Measurements from ENCODE around the gene USP25.
A peak's percentile ranks its signal among the peaks of the same experiment; 100 is the strongest.

USP25 gene

DNA sequence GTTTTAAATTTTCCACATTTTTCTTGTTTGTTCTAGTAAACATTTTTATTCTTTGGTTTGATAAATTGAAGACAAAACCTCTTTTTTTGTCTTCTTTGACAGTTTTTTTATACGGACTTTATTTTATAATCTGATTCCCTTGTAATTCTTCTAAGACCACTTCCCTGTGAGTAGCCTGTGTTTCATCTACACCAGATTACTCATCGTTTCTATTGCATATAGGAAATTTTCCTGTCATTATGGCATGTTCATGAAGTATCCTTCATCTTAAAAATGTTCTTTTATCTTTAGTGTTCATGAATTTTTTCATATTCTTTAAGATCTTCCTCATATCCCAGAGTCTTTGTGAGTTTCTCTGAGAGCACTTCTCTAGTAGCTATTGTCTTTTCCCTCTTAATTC, 109.8 kb downstream of the USP25 start:
- Histone ChIP-seq H3K9me3 (ENCODE audit: insufficient read depth, low read depth, low read length) (no peaks in the 10 kb centered on the region), H3K27ac (ENCODE audit: low read depth, low read length) (no peak overlapping the region), H2AFZ (ENCODE audit: insufficient read depth, low read length, poor library complexity) (no peak overlapping the region), H2BK5ac (ENCODE audit: low read depth, low read length, poor library complexity) (no peak overlapping the region), H3K23ac (ENCODE audit: low read length) (no peak overlapping the region), H4K8ac (ENCODE audit: low read depth, low read length) (no peak overlapping the region), H3K9ac (ENCODE audit: low read length) (no peak overlapping the region), H3K4me2 (ENCODE audit: low read length) (no peak overlapping the region), H3K4me1 (ENCODE audit: control insufficient read depth in 1 of 2, insufficient read depth in 2 of 2, low read length in 2 of 2) (peaks cover 0 to 3% of the 10 kb centered on the region in 2 experiments), H3K14ac (ENCODE audit: low read length) (no peak overlapping the region), H3K79me2 (ENCODE audit: control insufficient read depth, insufficient read depth, low read length, poor library complexity) (no peaks in the 10 kb centered on the region), H3K36me3 (ENCODE audit: control insufficient read depth in 1 of 2, insufficient read depth in 2 of 2, low read length in 2 of 2) (peaks cover 2 to 3% of the 10 kb centered on the region in 2 experiments), H2BK120ac (ENCODE audit: insufficient read depth, low read length, poor library complexity) (no peak overlapping the region), H3K79me1 (ENCODE audit: low read length) (no peaks in the 10 kb centered on the region), H3K4me3 (ENCODE audit: low read depth, low read length) (no peak overlapping the region), H2BK12ac (ENCODE audit: low read length) (no peak overlapping the region), H3K27me3 (ENCODE audit: insufficient read depth, low read length) (no peaks in the 10 kb centered on the region), H4K91ac (ENCODE audit: low read depth, low read length) (no peak overlapping the region), H3K4ac (ENCODE audit: low read depth, low read length) (no peak overlapping the region), H4K12ac (ENCODE audit: low read depth, low read length) (no peak overlapping the region), H2AK5ac (ENCODE audit: low read length) (no peak overlapping the region), H3K18ac (ENCODE audit: low read length) (no peak overlapping the region)
- no CpG with 5 or more reads among the region's 2 CpGs for WGBS (ENCODE audit: extremely low coverage, insufficient coverage, insufficient read length)
- DNase-seq = peak in 1 of 2 donors; percentile 51

DNA sequence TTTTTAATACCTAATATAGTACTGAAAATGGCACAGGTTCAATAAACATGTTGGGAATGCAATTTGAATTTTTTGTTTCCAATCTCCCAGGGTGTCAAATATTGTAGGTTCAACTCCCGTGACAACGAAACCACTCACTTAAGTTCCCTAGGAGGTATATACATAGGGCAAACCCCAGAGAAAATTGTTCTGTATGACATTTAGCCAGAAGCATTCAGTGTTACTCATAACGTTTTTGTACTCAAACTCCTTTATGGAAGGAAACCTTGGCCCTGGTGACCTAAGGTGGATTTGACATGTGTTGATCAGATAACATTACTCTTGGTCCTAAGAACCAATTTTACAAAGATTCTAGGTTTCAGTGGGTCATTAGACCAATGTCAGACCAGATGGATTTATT, 110.6 kb downstream of the USP25 start:
- Histone ChIP-seq H4K8ac (ENCODE audit: low read depth, low read length) (no peak overlapping the region), H3K14ac (ENCODE audit: low read length) (no peak overlapping the region), H3K27ac (ENCODE audit: low read depth, low read length) (no peak overlapping the region), H2BK12ac (ENCODE audit: low read length) (no peak overlapping the region), H3K36me3 (ENCODE audit: control insufficient read depth in 1 of 2, insufficient read depth in 2 of 2, low read length in 2 of 2) (peaks cover 2 to 3% of the 10 kb centered on the region in 2 experiments), H2BK5ac (ENCODE audit: low read depth, low read length, poor library complexity) (no peak overlapping the region), H4K12ac (ENCODE audit: low read depth, low read length) (no peak overlapping the region), H3K9ac (ENCODE audit: low read length) (no peak overlapping the region), H2BK120ac (ENCODE audit: insufficient read depth, low read length, poor library complexity) (no peak overlapping the region), H2AFZ (ENCODE audit: insufficient read depth, low read length, poor library complexity) (no peak overlapping the region), H4K91ac (ENCODE audit: low read depth, low read length) (no peak overlapping the region), H3K9me3 (ENCODE audit: insufficient read depth, low read depth, low read length) (no peaks in the 10 kb centered on the region), H3K23ac (ENCODE audit: low read length) (no peak overlapping the region), H3K79me1 (ENCODE audit: low read length) (no peaks in the 10 kb centered on the region), H3K4me1 (ENCODE audit: control insufficient read depth in 1 of 2, insufficient read depth in 2 of 2, low read length in 2 of 2) (peaks cover 0 to 3% of the 10 kb centered on the region in 2 experiments), H2AK5ac (ENCODE audit: low read length) (no peak overlapping the region), H3K27me3 (ENCODE audit: insufficient read depth, low read length) (no peaks in the 10 kb centered on the region), H3K4me3 (ENCODE audit: low read depth, low read length) (no peak overlapping the region), H3K79me2 (ENCODE audit: control insufficient read depth, insufficient read depth, low read length, poor library complexity) (no peaks in the 10 kb centered on the region), H3K4ac (ENCODE audit: low read depth, low read length) (no peak overlapping the region), H3K18ac (ENCODE audit: low read length) (no peak overlapping the region), H3K4me2 (ENCODE audit: low read length) (no peak overlapping the region)
- peak; percentile 24 to 60 for DNase-seq
- no CpG with 5 or more reads among the region's 3 CpGs for WGBS (ENCODE audit: extremely low coverage, insufficient coverage, insufficient read length)

DNA sequence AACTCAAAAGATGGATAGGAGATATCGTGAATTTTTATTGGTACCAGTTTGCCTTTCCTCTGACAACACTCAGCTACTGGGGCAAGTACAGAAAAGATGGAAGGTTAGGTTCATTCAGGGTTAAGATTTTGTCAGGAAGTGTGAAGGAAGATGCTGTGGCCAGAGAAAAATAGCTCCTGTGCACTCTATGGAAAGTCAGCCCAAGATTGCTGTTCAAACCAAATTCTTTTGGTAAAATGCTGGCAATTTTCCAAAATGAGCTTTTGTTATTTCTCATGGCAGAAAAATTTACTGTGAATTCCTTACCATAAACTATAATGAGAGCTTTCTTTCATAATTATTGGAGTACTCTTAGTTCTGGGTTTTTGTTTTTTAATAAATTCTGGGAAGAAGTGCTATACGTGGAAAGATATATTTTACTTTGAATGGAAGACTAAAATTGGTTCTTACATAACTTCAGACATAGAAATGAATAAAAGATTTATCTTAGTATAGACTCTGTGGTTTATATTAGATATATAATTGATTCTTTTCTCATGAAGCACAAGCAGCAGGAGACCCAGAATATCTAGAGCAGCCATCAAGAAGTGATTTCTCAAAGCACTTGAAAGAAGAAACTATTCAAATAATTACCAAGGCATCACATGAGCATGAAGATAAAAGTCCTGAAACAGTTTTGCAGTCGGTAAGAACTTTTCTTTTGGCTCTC, 112.2 kb downstream of the USP25 start:
- no peak overlapping the region for H3K18ac ChIP-seq (ENCODE audit: low read length)
- H2AK5ac ChIP-seq (ENCODE audit: low read length) = no peak overlapping the region
- peaks cover 0 to 3% of the 10 kb centered on the region in 2 experiments for H3K4me1 ChIP-seq (ENCODE audit: control insufficient read depth in 1 of 2, insufficient read depth in 2 of 2, low read length in 2 of 2)
- no peak overlapping the region for H4K8ac ChIP-seq (ENCODE audit: low read depth, low read length)
- no peak overlapping the region for H3K9ac ChIP-seq (ENCODE audit: low read length)
- H4K12ac ChIP-seq (ENCODE audit: low read depth, low read length) = no peak overlapping the region
- DNase-seq = peak in 1 of 2 donors; percentile 56
- no peak overlapping the region for H3K4me2 ChIP-seq (ENCODE audit: low read length)
- no peaks in the 10 kb centered on the region for H3K79me2 ChIP-seq (ENCODE audit: control insufficient read depth, insufficient read depth, low read length, poor library complexity)
- H2AFZ ChIP-seq (ENCODE audit: insufficient read depth, low read length, poor library complexity) = no peak overlapping the region
- no peaks in the 10 kb centered on the region for H3K9me3 ChIP-seq (ENCODE audit: insufficient read depth, low read depth, low read length)
- H2BK5ac ChIP-seq (ENCODE audit: low read depth, low read length, poor library complexity) = no peak overlapping the region
- H3K36me3 ChIP-seq (ENCODE audit: control insufficient read depth in 1 of 2, insufficient read depth in 2 of 2, low read length in 2 of 2) = peaks cover 2 to 3% of the 10 kb centered on the region in 2 experiments
- H3K79me1 ChIP-seq (ENCODE audit: low read length) = no peaks in the 10 kb centered on the region
- H2BK12ac ChIP-seq (ENCODE audit: low read length) = no peak overlapping the region
- no peak overlapping the region for H4K91ac ChIP-seq (ENCODE audit: low read depth, low read length)
- no peaks in the 10 kb centered on the region for H3K27me3 ChIP-seq (ENCODE audit: insufficient read depth, low read length)
- no peak overlapping the region for H3K14ac ChIP-seq (ENCODE audit: low read length)
- no peak overlapping the region for H3K23ac ChIP-seq (ENCODE audit: low read length)
- WGBS (ENCODE audit: extremely low coverage, insufficient coverage, insufficient read length) = no CpG with 5 or more reads among the region's 3 CpGs
- no peak overlapping the region for H2BK120ac ChIP-seq (ENCODE audit: insufficient read depth, low read length, poor library complexity)
- H3K4me3 ChIP-seq (ENCODE audit: low read depth, low read length) = no peak overlapping the region
- H3K27ac ChIP-seq (ENCODE audit: low read depth, low read length) = no peak overlapping the region
- H3K4ac ChIP-seq (ENCODE audit: low read depth, low read length) = no peak overlapping the region

DNA sequence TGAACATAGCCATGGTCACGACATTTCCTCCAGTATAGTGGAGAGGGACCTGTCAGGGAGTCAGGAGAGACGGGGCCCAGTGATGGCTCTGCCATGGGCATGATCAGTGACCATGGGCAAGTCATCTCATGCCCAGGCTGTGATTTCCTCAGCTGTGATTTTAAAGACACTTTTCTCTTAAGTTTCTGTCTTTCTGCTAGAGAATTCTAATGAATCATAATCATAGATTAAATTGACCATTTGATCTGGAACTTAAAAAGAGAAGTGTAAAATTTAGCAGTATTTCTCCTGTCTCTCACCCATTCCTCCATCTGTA, 112.7 kb downstream of the USP25 start:
- no peak for DNase-seq
- Histone ChIP-seq H3K18ac (ENCODE audit: low read length) (no peak overlapping the region), H3K4me2 (ENCODE audit: low read length) (no peak overlapping the region), H3K9ac (ENCODE audit: low read length) (no peak overlapping the region), H3K4me3 (ENCODE audit: low read depth, low read length) (no peak overlapping the region), H3K23ac (ENCODE audit: low read length) (no peak overlapping the region), H3K27ac (ENCODE audit: low read depth, low read length) (no peak overlapping the region), H4K12ac (ENCODE audit: low read depth, low read length) (no peak overlapping the region), H2BK120ac (ENCODE audit: insufficient read depth, low read length, poor library complexity) (no peak overlapping the region), H2BK5ac (ENCODE audit: low read depth, low read length, poor library complexity) (no peak overlapping the region), H3K79me1 (ENCODE audit: low read length) (no peaks in the 10 kb centered on the region), H3K36me3 (ENCODE audit: control insufficient read depth in 1 of 2, insufficient read depth in 2 of 2, low read length in 2 of 2) (peaks cover 2 to 3% of the 10 kb centered on the region in 2 experiments), H2AFZ (ENCODE audit: insufficient read depth, low read length, poor library complexity) (no peak overlapping the region), H3K79me2 (ENCODE audit: control insufficient read depth, insufficient read depth, low read length, poor library complexity) (no peaks in the 10 kb centered on the region), H3K9me3 (ENCODE audit: insufficient read depth, low read depth, low read length) (no peaks in the 10 kb centered on the region), H3K27me3 (ENCODE audit: insufficient read depth, low read length) (no peaks in the 10 kb centered on the region), H4K8ac (ENCODE audit: low read depth, low read length) (no peak overlapping the region), H3K14ac (ENCODE audit: low read length) (no peak overlapping the region), H3K4ac (ENCODE audit: low read depth, low read length) (no peak overlapping the region), H2AK5ac (ENCODE audit: low read length) (no peak overlapping the region), H2BK12ac (ENCODE audit: low read length) (no peak overlapping the region), H3K4me1 (ENCODE audit: control insufficient read depth in 1 of 2, insufficient read depth in 2 of 2, low read length in 2 of 2) (peaks cover 0 to 3% of the 10 kb centered on the region in 2 experiments), H4K91ac (ENCODE audit: low read depth, low read length) (no peak overlapping the region)
- no CpG with 5 or more reads among the region's 2 CpGs for WGBS (ENCODE audit: extremely low coverage, insufficient coverage, insufficient read length)

Data from trophoblast cell (in vitro differentiated cells and primary cell).